Left lung (tissue), 10 donors: ENCODE measurements around the gene KDM3B. TPM values are rescaled to one million over a fixed set of nuclear protein-coding genes. Genes with fewer than 3 reads are reported as not detected.

Experiments
- ATAC-seq: fragments of 200-7000 bp; cut with Tn5 transposase; one replicate; pipeline ENCODE4 v1.9.1; 2020; ENCODE audit warnings: moderate library complexity
- DNase-seq, 4 donors: peaks; one replicate each; pipeline ENCODE4 v3.0.0-alpha.2; 2013 to 2020
- H3K27ac ChIP-seq, 2 donors: fragments of 200-600 bp; sonication (generic) in 1 of 2; one replicate each; pipeline versions ENCODE4 v1.5.0 to v1.8.0; 2020 to 2021
- H3K27me3 ChIP-seq, 2 donors: fragments of 200-600 bp; sonication (generic) in 1 of 2; one replicate each; pipeline versions ENCODE4 v1.5.0 to v1.8.0; 2020 to 2021
- H3K36me3 ChIP-seq, 2 donors: fragments of 200-600 bp; sonication (generic) in 1 of 2; one replicate each; pipeline versions ENCODE4 v1.5.0 to v1.8.0; 2020 to 2021
- H3K4me1 ChIP-seq, 2 donors: fragments of 200-600 bp; one replicate each; pipeline ENCODE4 v1.8.0; 2021
- H3K4me3 ChIP-seq, 2 donors: fragments of 200-600 bp; sonication (generic) in 1 of 2; one replicate each; pipeline versions ENCODE4 v1.5.0 to v1.8.0; 2020 to 2021; ENCODE audit warnings: mild to moderate bottlenecking in 1 of 2
- H3K9me3 ChIP-seq, 2 donors: fragments of 200-600 bp; sonication (generic) in 1 of 2; one replicate each; pipeline versions ENCODE4 v1.5.0 to v1.8.0; 2020 to 2021
- CTCF ChIP-seq, 2 donors: fragments of 200-600 bp; sonication (generic) in 1 of 2; IDR thresholded peaks; one replicate each; pipeline versions ENCODE4 v1.5.0 to v1.8.0; 2021; ENCODE audit warnings: antibody characterized with exemption in 2 of 2
- intact Hi-C, 2 donors: fragments of 100-400 bp; cut with DNase I; formaldehyde crosslinking; loops; one replicate each; pipeline versions ENCODE4 v1.11.2 to v1.14.2; 2022
- polyA plus RNA-seq, 6 donors: library from polyadenylated mRNA; unstranded; fragments of 120-200 nt; gene quantifications; one replicate each; pipeline ENCODE4 v1.2.1, GENCODE V29; 2013; ENCODE audit not compliant: insufficient read length in 6 of 6
- total RNA-seq, 2 donors: library from RNA; stranded (reverse); fragmentation: NEBNext Ultra II Directional; extraction: Animal tissue kit (Norgen Biotek cat#: 25700); gene quantifications; one replicate each; pipeline ENCODE4 v1.2.1, GENCODE V29; 2021
- donor health status: DM: no; HTN: yes; CAD: no.
- donor health status: DM: no; HTN: no; CAD: no.

KDM3B gene
- total and polyA plus RNA-seq, 8 donors, result 47.5 to 96.3 (median 79.5) TPM

- no peak for ATAC-seq
Observed at GRCh38 chr5:138459311-138459933, 106.9 kb downstream of the KDM3B start.

GRCh38 chr5:138460032-138460693, 107.7 kb downstream of the KDM3B start:
- no peak overlapping the region for H3K27ac ChIP-seq
- intact Hi-C loops, result no loop called here

More at GRCh38 chr5:138459311-138459933, 106.9 kb downstream of the KDM3B start:
- Histone ChIP-seq H3K27me3 (no peaks in the 10 kb centered on the region), H3K27ac (no peak overlapping the region), H3K4me3 (no peak overlapping the region), H3K9me3 (no peaks in the 10 kb centered on the region), H3K4me1 (peaks cover 8 to 27% of the 10 kb centered on the region in 2 donors), H3K36me3 (no peaks in the 10 kb centered on the region)
- peak in 1 of 4 donors; percentile 71 for DNase-seq
- no peak for TF ChIP-seq CTCF (IDR thresholded peaks at IDR 0.05)
- intact Hi-C loops, result no loop called here

GRCh38 chr5:138461343-138462125, 109.0 kb downstream of the KDM3B start:
- H3K4me1 ChIP-seq, result peaks cover 14 to 36% of the 10 kb centered on the region in 2 donors
- intact Hi-C loops, result no loop called here
- no peak overlapping the region for H3K27ac ChIP-seq
- no peak for TF ChIP-seq CTCF (IDR thresholded peaks at IDR 0.05)
- peaks cover 0 to 8% of the 10 kb centered on the region in 2 donors for H3K27me3 ChIP-seq
- H3K9me3 ChIP-seq, result no peaks in the 10 kb centered on the region
- H3K4me3 ChIP-seq, result no peak overlapping the region
- H3K36me3 ChIP-seq, result no peaks in the 10 kb centered on the region
- ATAC-seq (no peak), DNase-seq (no peak)

More at GRCh38 chr5:138460032-138460693, 107.7 kb downstream of the KDM3B start:
- Histone ChIP-seq H3K4me1 (peaks cover 8 to 27% of the 10 kb centered on the region in 2 donors), H3K36me3 (no peaks in the 10 kb centered on the region), H3K4me3 (no peak overlapping the region), H3K27me3 (no peaks in the 10 kb centered on the region), H3K9me3 (no peaks in the 10 kb centered on the region)
- TF ChIP-seq CTCF (IDR thresholded peaks at IDR 0.05), result no peak
- DNase-seq, result no peak
- ATAC-seq, result no peak

- peak overlapping the region; percentile 84 for H3K4me3 ChIP-seq
- H3K4me1 ChIP-seq, result peaks cover 24 to 49% of the 10 kb centered on the region in 2 donors
- ATAC-seq (peak; percentile 7), DNase-seq (peak in 1 of 4 donors; percentile 51)
- no peaks in the 10 kb centered on the region for H3K9me3 ChIP-seq
- peaks cover 0 to 8% of the 10 kb centered on the region in 2 donors for H3K27me3 ChIP-seq
- intact Hi-C loops, result no loop called here
- peaks cover 0 to 18% of the 10 kb centered on the region in 2 donors for H3K36me3 ChIP-seq
- H3K27ac ChIP-seq, result peak overlapping the region; percentile 95 to 99
- no peak for TF ChIP-seq CTCF (IDR thresholded peaks at IDR 0.05)
Observed at GRCh38 chr5:138463419-138464007, 111.0 kb downstream of the KDM3B start.
